Measurements from ENCODE around the gene NAALADL2. TPM values are rescaled to one million over a fixed set of nuclear protein-coding genes. Genes with fewer than 3 reads are reported as not detected.

Gene NAALADL2
- total RNA-seq, 1 donor: 23.5 TPM

DNA sequence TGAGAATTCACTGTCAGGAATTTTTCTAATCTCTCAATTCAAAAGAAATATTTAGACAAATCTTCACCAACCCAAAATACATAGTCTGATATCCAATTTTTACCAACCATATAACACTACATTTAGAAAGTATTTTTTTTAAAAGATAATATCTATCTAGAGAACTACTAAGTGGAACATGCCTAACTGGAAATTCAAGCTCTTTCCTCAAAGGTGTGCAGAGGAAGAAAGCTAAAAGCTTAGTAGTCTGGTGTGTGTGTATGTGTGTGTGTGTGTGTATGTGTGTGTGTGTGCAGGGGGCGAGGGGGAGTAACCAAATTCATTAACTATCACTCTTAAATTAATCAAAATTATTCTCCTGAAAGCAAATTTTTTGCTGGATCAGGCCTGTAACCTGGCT lies 797.3 kb downstream of the NAALADL2 start:
- Histone ChIP-seq H3K36me3 (ENCODE audit: insufficient read depth, low read length) (no peaks in the 10 kb centered on the region), H4K20me1 (ENCODE audit: insufficient read depth, low read length) (no peaks in the 10 kb centered on the region), H3K27me3 (ENCODE audit: insufficient read depth, low read length) (no peaks in the 10 kb centered on the region), H3K4me3 (ENCODE audit: insufficient read depth, low read length) (no peak overlapping the region), H3K4me1 (ENCODE audit: insufficient read depth, low read length) (no peaks in the 10 kb centered on the region), H3K27ac (ENCODE audit: low read depth, low read length) (no peak overlapping the region), H3K4me2 (ENCODE audit: insufficient read depth, low read length) (no peak overlapping the region), H3K9me3 (ENCODE audit: low read depth, low read length) (no peaks in the 10 kb centered on the region), H3K79me2 (ENCODE audit: insufficient read depth, low read length) (no peaks in the 10 kb centered on the region), H2AFZ (ENCODE audit: low read length) (no peak overlapping the region)
- TF ChIP-seq CTCF (IDR thresholded peaks at IDR 0.05; ENCODE audit: extremely low read depth, low read depth, low read length): no peak
- DNase-seq (ENCODE audit: insufficient read length, low spot score, missing footprints): no peak

- Histone ChIP-seq H3K36me3 (ENCODE audit: insufficient read depth, low read length) (no peaks in the 10 kb centered on the region), H3K79me2 (ENCODE audit: insufficient read depth, low read length) (no peaks in the 10 kb centered on the region), H3K4me2 (ENCODE audit: insufficient read depth, low read length) (no peak overlapping the region), H3K9me3 (ENCODE audit: low read depth, low read length) (no peaks in the 10 kb centered on the region), H3K4me1 (ENCODE audit: insufficient read depth, low read length) (no peaks in the 10 kb centered on the region), H3K4me3 (ENCODE audit: insufficient read depth, low read length) (no peak overlapping the region), H3K27ac (ENCODE audit: low read depth, low read length) (no peak overlapping the region), H3K27me3 (ENCODE audit: insufficient read depth, low read length) (no peaks in the 10 kb centered on the region), H4K20me1 (ENCODE audit: insufficient read depth, low read length) (no peaks in the 10 kb centered on the region), H2AFZ (ENCODE audit: low read length) (no peak overlapping the region)
- DNase-seq (ENCODE audit: insufficient read length, low spot score, missing footprints): no peak
- TF ChIP-seq CTCF (IDR thresholded peaks at IDR 0.05; ENCODE audit: extremely low read depth, low read depth, low read length): no peak
These were observed 800.7 kb downstream of the NAALADL2 start for GRCh38 chr3:175659670-175660350.

- DNase-seq (ENCODE audit: insufficient read length, low spot score, missing footprints): no peak
- Histone ChIP-seq H3K9me3 (ENCODE audit: low read depth, low read length) (no peaks in the 10 kb centered on the region), H3K27ac (ENCODE audit: low read depth, low read length) (no peak overlapping the region), H4K20me1 (ENCODE audit: insufficient read depth, low read length) (no peaks in the 10 kb centered on the region), H3K4me2 (ENCODE audit: insufficient read depth, low read length) (no peak overlapping the region), H3K79me2 (ENCODE audit: insufficient read depth, low read length) (no peaks in the 10 kb centered on the region), H3K27me3 (ENCODE audit: insufficient read depth, low read length) (no peaks in the 10 kb centered on the region), H3K4me3 (ENCODE audit: insufficient read depth, low read length) (no peak overlapping the region), H3K36me3 (ENCODE audit: insufficient read depth, low read length) (no peaks in the 10 kb centered on the region), H3K4me1 (ENCODE audit: insufficient read depth, low read length) (peaks cover under 1% of the 10 kb centered on the region), H2AFZ (ENCODE audit: low read length) (no peak overlapping the region)
- no peak for TF ChIP-seq CTCF (IDR thresholded peaks at IDR 0.05; ENCODE audit: extremely low read depth, low read depth, low read length)
These were observed 803.7 kb downstream of the NAALADL2 start for GRCh38 chr3:175662815-175663214.

- TF ChIP-seq CTCF (IDR thresholded peaks at IDR 0.05; ENCODE audit: extremely low read depth, low read depth, low read length): no peak
- no peak overlapping the region for H3K27ac ChIP-seq (ENCODE audit: low read depth, low read length)
- no peaks in the 10 kb centered on the region for H3K27me3 ChIP-seq (ENCODE audit: insufficient read depth, low read length)
- H3K4me1 ChIP-seq (ENCODE audit: insufficient read depth, low read length): peaks cover 5% of the 10 kb centered on the region
- no peak for DNase-seq (ENCODE audit: insufficient read length, low spot score, missing footprints)
- H3K4me3 ChIP-seq (ENCODE audit: insufficient read depth, low read length): no peak overlapping the region
- no peaks in the 10 kb centered on the region for H3K79me2 ChIP-seq (ENCODE audit: insufficient read depth, low read length)
- no peaks in the 10 kb centered on the region for H3K36me3 ChIP-seq (ENCODE audit: insufficient read depth, low read length)
- no peaks in the 10 kb centered on the region for H4K20me1 ChIP-seq (ENCODE audit: insufficient read depth, low read length)
- H3K4me2 ChIP-seq (ENCODE audit: insufficient read depth, low read length): no peak overlapping the region
- H3K9me3 ChIP-seq (ENCODE audit: low read depth, low read length): no peaks in the 10 kb centered on the region
- no peak overlapping the region for H2AFZ ChIP-seq (ENCODE audit: low read length)
These were observed 805.8 kb downstream of the NAALADL2 start for GRCh38 chr3:175664911-175665310.

Data from osteoblast (primary cell).